Measurements from ENCODE around the gene MAML2. TPM values are rescaled to one million over a fixed set of nuclear protein-coding genes. Genes with fewer than 3 reads are reported as not detected.

Gene MAML2
- total RNA-seq, 1 experiment from 2014 or later, result 2.7 TPM

DNA sequence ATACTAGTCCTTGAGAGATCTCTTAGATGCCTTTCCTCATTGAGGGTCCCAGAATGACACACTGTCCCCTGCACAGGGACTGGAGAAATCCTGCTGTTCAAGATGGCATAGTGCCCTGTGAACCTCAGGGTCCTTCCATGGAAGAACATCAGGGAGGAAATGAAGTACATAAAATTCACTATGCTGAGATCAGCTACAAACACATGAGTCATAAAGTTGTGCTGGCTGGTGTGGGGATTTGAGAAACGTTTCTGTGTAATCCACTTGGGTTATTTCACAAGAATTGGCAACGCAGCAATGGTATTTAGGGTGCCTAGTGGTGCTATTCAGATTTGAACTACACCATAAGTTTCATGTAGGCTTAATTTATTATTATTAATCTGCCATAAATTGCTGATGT is 174.4 kb downstream of the MAML2 start:
- Mint-ChIP-seq H3K27me3 (ENCODE audit: low read depth) (no peaks in the 10 kb centered on the region), H3K4me1 (peaks cover 18 to 24% of the 10 kb centered on the region in 2 experiments), H3K9me3 (no peaks in the 10 kb centered on the region), H3K4me3 (no peak overlapping the region), H3K36me3 (ENCODE audit: insufficient read depth in 1 of 3, low read depth in 3 of 3) (no peaks in the 10 kb centered on the region), H3K27ac (no peak overlapping the region)
- Histone ChIP-seq H3K18ac (ENCODE audit: insufficient read length, low read depth, low read length) (no peak overlapping the region), H3K79me1 (ENCODE audit: insufficient read depth, low read depth, low read length, poor library complexity, severe bottlenecking) (no peaks in the 10 kb centered on the region), H3K79me2 (ENCODE audit: insufficient read depth, low read length) (no peaks in the 10 kb centered on the region), H2BK12ac (ENCODE audit: insufficient read length, low read depth, low read length) (no peak overlapping the region), H3T11ph (ENCODE audit: low read length) (no peak overlapping the region), H4K5ac (ENCODE audit: insufficient read length, low read depth, low read length) (no peak overlapping the region), H3K27ac (ENCODE audit: insufficient read length, low read depth, low read length) (no peak overlapping the region), H2BK15ac (ENCODE audit: low read depth, low read length) (no peak overlapping the region), H4K20me1 (ENCODE audit: control insufficient read depth, insufficient read depth, insufficient read length) (no peaks in the 10 kb centered on the region), H3K9me3 (ENCODE audit: control insufficient read depth, low read depth, low read length) (no peaks in the 10 kb centered on the region), H3K4ac (ENCODE audit: low read depth, low read length) (no peak overlapping the region), H3K23me2 (ENCODE audit: insufficient read length, low read depth, low read length, poor library complexity, severe bottlenecking) (no peaks in the 10 kb centered on the region), H2BK20ac (ENCODE audit: low read depth, low read length, poor library complexity, severe bottlenecking) (no peak overlapping the region), H3K14ac (ENCODE audit: insufficient read depth, low read length) (no peak overlapping the region), H2BK120ac (ENCODE audit: low read depth, low read length, poor library complexity, severe bottlenecking) (no peak overlapping the region), H3K4me2 (ENCODE audit: insufficient read depth, insufficient read length, low read length) (no peak overlapping the region), H2BK5ac (ENCODE audit: insufficient read length, low read length) (no peak overlapping the region), H4K8ac (replicated peaks; ENCODE audit: insufficient read length, low read depth, low read length) (no peak overlapping the region), H3K27me3 (ENCODE audit: insufficient read depth, low read length) (no peaks in the 10 kb centered on the region), H3K9ac (ENCODE audit: extremely low read depth, insufficient read length, low read length) (no peak overlapping the region), H3K56ac (ENCODE audit: insufficient read length, low read depth, low read length) (no peak overlapping the region), H2AK5ac (ENCODE audit: insufficient read length, low read length) (no peak overlapping the region), H2AFZ (ENCODE audit: low read length) (no peak overlapping the region), H3K4me1 (ENCODE audit: insufficient read depth, low read length) (peaks cover 3% of the 10 kb centered on the region; the same call in 1 of the 2 replicates), H3K23ac (ENCODE audit: insufficient read length, low read depth, low read length) (no peak overlapping the region), H4K91ac (ENCODE audit: insufficient read length, low read depth, low read length) (no peak overlapping the region)
- no CpG with 5 or more reads among the region's 2 CpGs for WGBS (ENCODE audit: extremely low coverage, insufficient read length, low lambda C conversion rate)
- TF ChIP-seq CTCF (conservative IDR thresholded peaks at IDR 0.05), result no peak
- no peak for DNase-seq
